HepG2 (cell line): Measurements from ENCODE around the gene TEKT5. TPM values are rescaled to one million over a fixed set of nuclear protein-coding genes. Genes with fewer than 3 reads are reported as not detected.

ENCODE experiments used
- ATAC-seq: fragments of 200-7000 bp; cut with Tn5 transposase; 3 replicates; pipeline ENCODE4 v1.9.1; 2020; ENCODE audit warnings: mild to moderate bottlenecking, moderate library complexity
- BruUV-seq: library from RNA; stranded (reverse); fragments of 400-500 nt; replicated peaks from 2 replicates; lab custom pipeline; 2021; lab: Mats Ljungman, UMichigan
- CTCF ChIA-PET: fragments of 300-600 bp; formaldehyde crosslinking; extraction: SDS; loops from one replicate; lab custom pipeline; 2021; ENCODE audit warnings: low total read pairs, inconsistent platforms, low intra/inter-chr PET ratio; lab: Yijun Ruan, JAX
- POLR2A ChIA-PET: fragments of 350-600 bp; sonication (Branson Sonifier 250); formaldehyde crosslinking; loops from one replicate; lab custom pipeline; 2020; ENCODE audit warnings: antibody characterized with exemption, inconsistent platforms; lab: Yijun Ruan, JAX
- DNase-seq: peaks from one replicate; pipeline ENCODE4 v3.0.0-alpha.2; 2015; ENCODE audit warnings: low spot score
- FAIRE-seq: peaks from 3 replicates; lab custom pipeline; 2011; peaks lifted over from hg19 to GRCh38; lab: Jason Lieb, UNC
- H2AFZ ChIP-seq: one replicate; pipeline ENCODE4 v1.6.1; 2011; ENCODE audit warnings: low read length, inconsistent platforms
- H3K27ac ChIP-seq: fragments of 300-600 bp; 3 replicates; pipeline ENCODE4 v1.8.0; 2011; ENCODE audit warnings: mixed run types, mild to moderate bottlenecking, mixed read lengths, low read length, inconsistent platforms; ENCODE audit not compliant: insufficient read depth; ENCODE audit errors: extremely low read length
- H3K27me3 ChIP-seq, 2 experiments: fragments of 200-600 bp in 1 of 2; 2 replicates in 1 of 2; 3 replicates in 1 of 2; pipeline versions ENCODE4 v1.6.0 to v1.8.0; 2011; ENCODE audit warnings: low read length in 2 of 2, mild to moderate bottlenecking in 2 of 2, moderate library complexity in 2 of 2, inconsistent platforms in 1 of 2; ENCODE audit not compliant: insufficient read depth in 2 of 2, control insufficient read depth in 1 of 2
- H3K36me3 ChIP-seq, 2 experiments: fragments of 200-600 bp in 1 of 2; replicated peaks in 1 of 2; 2 replicates in 1 of 2; 3 replicates in 1 of 2; pipeline versions ENCODE4 v1.5.1 to v1.8.0; 2011; ENCODE audit warnings: low read length in 2 of 2, inconsistent platforms in 1 of 2; ENCODE audit not compliant: insufficient read depth in 2 of 2, control insufficient read depth in 1 of 2
- H3K4me1 ChIP-seq: 2 replicates; pipeline ENCODE4 v1.5.1; 2012; ENCODE audit warnings: low read length, inconsistent platforms; ENCODE audit not compliant: insufficient read depth
- H3K4me2 ChIP-seq: 2 replicates; pipeline ENCODE4 v1.6.0; 2011; ENCODE audit warnings: low read depth, low read length, inconsistent platforms
- H3K4me3 ChIP-seq, 3 experiments: fragments of 200-600 bp in 1 of 3; sonication (generic), shearing (Covaris generic) in 1 of 3; replicated peaks in 1 of 3; 2 replicates each; pipeline ENCODE4 v1.5.1; 2011 to 2016; ENCODE audit warnings: low read length in 3 of 3, inconsistent platforms in 2 of 3, low read depth in 2 of 3, mild to moderate bottlenecking in 2 of 3, control low read depth in 1 of 3, mixed read lengths in 1 of 3; ENCODE audit not compliant: insufficient read depth in 1 of 3
- H3K79me2 ChIP-seq: one replicate; pipeline ENCODE4 v1.6.1; 2011; ENCODE audit warnings: low read length, inconsistent platforms; ENCODE audit not compliant: insufficient read depth
- H3K9ac ChIP-seq: 2 replicates; pipeline ENCODE4 v1.6.0; 2011; ENCODE audit warnings: mild to moderate bottlenecking, low read depth, low read length, inconsistent platforms; ENCODE audit not compliant: insufficient read depth
- H3K9me3 ChIP-seq: 2 replicates; pipeline ENCODE4 v1.5.1; 2012; ENCODE audit warnings: mild to moderate bottlenecking, low read length
- H4K20me1 ChIP-seq: 2 replicates; pipeline ENCODE4 v1.6.0; 2011; ENCODE audit warnings: inconsistent platforms, mild to moderate bottlenecking, low read length, moderate library complexity; ENCODE audit not compliant: insufficient read depth
- E2F1 ChIP-seq: sonication (generic); formaldehyde crosslinking; IDR thresholded peaks from 2 replicates; pipeline ENCODE4 v1.5.0; 2020; ENCODE audit warnings: missing genetic modification reagents
- LCORL ChIP-seq, 2 experiments: fragments of 450-650 bp in 1 of 2; sonication (generic) in 1 of 2; formaldehyde crosslinking in 1 of 2; IDR thresholded peaks; 2 replicates each; pipeline versions ENCODE4 v1.5.0 to v1.6.1; 2017 to 2020; ENCODE audit warnings: antibody characterized with exemption in 1 of 2, missing genetic modification reagents in 1 of 2
- RFXAP ChIP-seq: sonication (generic); formaldehyde crosslinking; IDR thresholded peaks from 2 replicates; pipeline ENCODE4 v1.4.0; 2020; ENCODE audit warnings: missing genetic modification reagents, borderline replicate concordance
- ZNF256 ChIP-seq: sonication (generic); formaldehyde crosslinking; conservative IDR thresholded peaks from 2 replicates; pipeline ENCODE4 v1.4.0; 2020; ENCODE audit warnings: missing genetic modification reagents
- ZNF292 ChIP-seq: sonication (generic); formaldehyde crosslinking; IDR thresholded peaks from 2 replicates; pipeline ENCODE4 v1.8.1; 2022; ENCODE audit warnings: mild to moderate bottlenecking, low read depth, missing genetic modification reagents, borderline replicate concordance
- ZNF629 ChIP-seq: sonication (generic); formaldehyde crosslinking; conservative IDR thresholded peaks from 2 replicates; pipeline ENCODE4 v1.5.0; 2020; ENCODE audit warnings: missing genetic modification reagents
- ZSCAN12 ChIP-seq: sonication (generic); formaldehyde crosslinking; IDR thresholded peaks from 2 replicates; pipeline ENCODE4 v1.9.0; 2021; ENCODE audit warnings: mild to moderate bottlenecking, missing genetic modification reagents
- WGBS: methylation state at CpG from one replicate; pipeline ENCODE4 v1.1.6; 2017; ENCODE audit warnings: low lambda C conversion rate; 5-methylcytosine and 5-hydroxymethylcytosine counted together
- in situ Hi-C: cut with HindIII; loops from 2 replicates; pipeline ENCODE4 v1.10.0; 2017; ENCODE audit warnings: low pct_unique_long_range_greater_than_20kb; ENCODE audit not compliant: extremely low pct_ligation_motif_present
- intact Hi-C: fragments of 100-400 bp; cut with micrococcal nuclease; formaldehyde crosslinking; loops from one replicate; pipeline ENCODE4 v1.10.0; 2022; ENCODE audit not compliant: unreplicated experiment
- polyA plus RNA-seq, 8 experiments: library from polyadenylated mRNA; depleted of rRNA in 3 of 8; stranded (reverse) in 7 of 8; unstranded in 1 of 8; fragments of >200 nt; fragmentation: Illumina TruSeq in 4 of 8; extraction: Trizol in 4 of 8; gene quantifications; 2 replicates each; pipeline versions ENCODE4 v1.2.1 to v1.2.3, GENCODE V29; 2011 to 2016; ENCODE audit warnings: low read depth in 4 of 8, missing spikeins in 1 of 8, mixed read lengths in 1 of 8; ENCODE audit not compliant: insufficient read depth in 1 of 8
- total RNA-seq, 5 experiments: library from RNA; depleted of rRNA; stranded (reverse); fragments of >200 nt; fragmentation: Illumina TruSeq; extraction: Trizol; gene quantifications; 2 replicates each; pipeline ENCODE4 v1.2.3, GENCODE V29; 2016; ENCODE audit warnings: low read depth in 1 of 5
- TF ChIP-seq, protein P1 (sequence below): sonication (generic); formaldehyde crosslinking; IDR thresholded peaks from 2 replicates; pipeline ENCODE4 v1.4.0; 2020; ENCODE audit warnings: missing genetic modification reagents

The TEKT5 gene
- total and polyA plus RNA-seq, 2 of the 13 experiments (the other 11 are each of a cell fraction or from before 2014, with no cell fraction given) = 0.16 TPM; not detected in 1

DNA sequence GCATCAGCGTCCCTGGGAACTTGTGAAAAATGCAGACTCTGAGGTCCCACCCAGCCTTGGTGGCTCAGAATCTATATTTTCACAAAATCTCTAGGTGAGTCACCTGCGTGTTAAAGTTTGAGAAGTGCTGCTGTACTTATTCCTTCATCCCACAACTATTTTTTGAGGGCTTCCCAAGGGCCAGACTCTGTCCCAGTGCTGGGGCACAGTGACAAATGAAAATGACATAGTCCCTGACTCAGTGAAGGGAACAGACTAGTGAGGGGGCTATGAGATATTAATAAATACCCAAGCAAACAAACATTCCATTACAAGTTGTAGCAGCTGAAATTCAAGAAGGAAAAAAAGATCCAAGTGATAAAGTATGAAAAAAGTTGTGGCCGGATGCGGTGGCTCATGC, 104.4 kb downstream of the TEKT5 start:
- Histone ChIP-seq H2AFZ (no peak overlapping the region), H3K9ac (no peak overlapping the region), H3K36me3 (no peaks in the 10 kb centered on the region), H3K4me3 (no peak overlapping the region), H3K27ac (no peak overlapping the region), H3K4me1 (peaks cover 24% of the 10 kb centered on the region), H3K4me2 (no peak overlapping the region), H3K79me2 (no peaks in the 10 kb centered on the region), H3K27me3 (peaks cover 2 to 29% of the 10 kb centered on the region in 2 experiments; a peak in 2 of 5 replicates), H3K9me3 (no peaks in the 10 kb centered on the region), H4K20me1 (no peaks in the 10 kb centered on the region)
- no TSS peak for BruUV-seq
- CTCF ChIA-PET = no interaction called here
- POLR2A ChIA-PET = interaction anchor here (1.8 kb wide), 1 partner anchor 10 kb away, joined by 4 read pairs; the partner anchor contains the start of gene EMP2
- in situ Hi-C loops (no loop called here), intact Hi-C loops (no loop called here)
- WGBS = 39% methylated on average over 4 of the region's 4 CpGs
- FAIRE-seq = no peak
- no peak for ATAC-seq
- DNase-seq = no peak
- TF ChIP-seq, protein P1, sequence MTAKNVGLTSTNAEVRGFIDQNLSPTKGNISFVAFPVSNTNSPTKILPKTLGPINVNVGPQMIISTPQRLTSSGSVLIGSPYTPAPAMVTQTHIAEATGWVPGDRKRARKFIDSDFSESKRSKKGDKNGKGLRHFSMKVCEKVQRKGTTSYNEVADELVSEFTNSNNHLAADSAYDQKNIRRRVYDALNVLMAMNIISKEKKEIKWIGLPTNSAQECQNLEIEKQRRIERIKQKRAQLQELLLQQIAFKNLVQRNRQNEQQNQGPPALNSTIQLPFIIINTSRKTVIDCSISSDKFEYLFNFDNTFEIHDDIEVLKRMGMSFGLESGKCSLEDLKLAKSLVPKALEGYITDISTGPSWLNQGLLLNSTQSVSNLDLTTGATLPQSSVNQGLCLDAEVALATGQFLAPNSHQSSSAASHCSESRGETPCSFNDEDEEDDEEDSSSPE = no peak
- TF ChIP-seq E2F1 (CRISPR knock-in tag) (no peak), ZSCAN12 (CRISPR knock-in tag) (no peak), ZNF629 (no peak), ZNF292 (CRISPR knock-in tag) (no peak), LCORL (IDR thresholded peaks at IDR 0.05) (no peak), LCORL (CRISPR knock-in tag; IDR thresholded peaks at IDR 0.05) (no peak), ZNF256 (CRISPR knock-in tag) (no peak), RFXAP (CRISPR knock-in tag) (no peak)
